HG03342 (cell line): ENCODE results near the gene DNPH1.

Source experiments
- ATAC-seq: cut with Tn5 transposase; IDR thresholded peaks from one replicate; pipeline ENCODE4 v1.9.1; 2021; ENCODE audit warnings: mild to moderate bottlenecking, moderate library complexity; ENCODE audit not compliant: unreplicated experiment

Gene DNPH1

DNA sequence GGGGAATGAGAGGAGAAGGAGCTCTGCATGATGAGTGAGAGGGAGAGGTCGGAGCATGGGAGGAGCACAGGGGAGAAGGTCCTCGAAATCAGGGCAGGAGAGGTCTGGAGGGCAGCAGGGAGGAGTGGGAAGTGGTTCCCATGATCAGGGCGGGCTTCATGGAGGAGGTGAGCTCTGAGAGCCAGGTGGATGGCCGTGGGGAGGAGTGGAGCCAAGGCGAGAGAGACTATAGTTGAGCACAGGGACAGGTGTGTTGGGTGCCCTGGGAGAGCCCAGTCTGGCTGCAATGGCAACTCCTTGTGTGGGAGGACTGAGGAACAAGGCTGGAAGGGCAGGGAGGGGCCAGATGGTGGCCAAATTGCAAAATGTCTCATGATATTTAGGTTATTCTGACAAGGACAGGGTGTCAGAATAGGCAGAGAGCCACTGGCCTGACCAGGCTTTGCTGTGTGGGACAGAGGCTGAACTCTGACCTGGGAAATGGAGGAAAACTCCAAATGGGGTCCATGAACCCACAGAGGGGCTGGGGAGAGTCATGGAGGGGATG lies 35.4 kb upstream of the DNPH1 start:
- ATAC-seq, result no peak

DNA sequence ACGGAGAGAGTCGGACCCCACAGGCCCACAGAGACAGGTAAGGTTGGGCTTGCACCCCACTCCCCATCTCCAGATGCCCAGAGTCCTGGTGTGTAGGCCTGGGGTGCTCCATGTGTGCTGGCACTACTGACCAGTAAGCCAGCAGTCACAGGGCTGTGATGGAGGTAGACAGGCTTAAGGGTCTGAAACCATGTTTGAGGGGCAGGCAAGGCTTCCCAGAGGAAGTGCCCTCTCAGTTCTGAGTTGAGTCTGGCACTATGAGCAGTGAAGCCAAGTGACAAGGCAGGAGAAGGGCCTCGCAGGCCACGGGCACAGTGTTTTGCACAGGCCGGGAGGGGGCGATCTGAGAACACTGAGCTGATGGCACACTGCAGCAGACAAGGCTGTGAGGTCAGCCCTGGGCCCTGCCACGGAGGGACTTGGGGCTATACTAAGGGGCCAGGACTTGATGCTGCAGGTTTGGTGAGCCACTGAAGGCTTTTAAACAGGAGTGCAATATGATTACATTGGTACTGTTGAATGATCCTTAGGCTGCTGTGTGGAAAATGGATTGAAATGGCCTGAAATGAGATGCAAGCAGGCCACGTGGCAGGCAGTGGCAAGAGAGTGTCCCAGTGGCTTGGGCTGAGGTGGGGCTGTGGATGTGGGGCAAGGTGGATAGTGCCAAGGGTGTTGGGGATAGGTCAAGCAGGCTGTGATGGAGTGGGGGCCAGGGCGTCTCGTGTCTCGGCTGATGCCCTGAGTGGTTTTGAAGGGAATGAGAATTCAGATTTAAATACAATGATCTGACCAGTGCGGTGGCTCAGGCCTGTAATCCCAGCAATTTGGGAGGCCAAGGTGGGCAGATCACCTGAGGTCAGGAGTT lies 34.3 kb upstream of the DNPH1 start:
- ATAC-seq, result peak; percentile 79

DNA sequence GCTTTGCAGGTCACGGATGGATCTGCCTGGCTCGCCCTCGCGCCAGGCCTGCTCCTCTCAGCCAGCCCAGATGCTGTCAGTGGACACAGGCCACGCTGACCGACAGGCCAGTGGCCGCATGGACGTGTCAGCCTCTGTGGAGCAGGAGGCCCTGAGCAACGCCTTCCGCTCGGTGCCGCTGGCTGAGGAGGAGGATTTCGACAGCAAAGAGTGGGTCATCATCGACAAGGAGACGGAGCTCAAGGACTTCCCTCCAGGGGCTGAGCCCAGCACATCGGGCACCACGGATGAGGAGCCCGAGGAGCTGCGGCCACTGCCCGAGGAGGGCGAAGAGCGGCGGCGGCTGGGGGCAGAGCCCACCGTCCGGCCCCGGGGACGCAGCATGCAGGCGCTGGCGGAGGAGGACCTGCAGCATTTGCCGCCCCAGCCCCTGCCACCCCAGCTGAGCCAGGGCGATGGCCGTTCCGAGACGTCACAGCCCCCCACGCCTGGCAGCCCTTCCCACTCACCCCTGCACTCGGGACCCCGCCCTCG lies 33.6 kb upstream of the DNPH1 start:
- ATAC-seq, result no peak

DNA sequence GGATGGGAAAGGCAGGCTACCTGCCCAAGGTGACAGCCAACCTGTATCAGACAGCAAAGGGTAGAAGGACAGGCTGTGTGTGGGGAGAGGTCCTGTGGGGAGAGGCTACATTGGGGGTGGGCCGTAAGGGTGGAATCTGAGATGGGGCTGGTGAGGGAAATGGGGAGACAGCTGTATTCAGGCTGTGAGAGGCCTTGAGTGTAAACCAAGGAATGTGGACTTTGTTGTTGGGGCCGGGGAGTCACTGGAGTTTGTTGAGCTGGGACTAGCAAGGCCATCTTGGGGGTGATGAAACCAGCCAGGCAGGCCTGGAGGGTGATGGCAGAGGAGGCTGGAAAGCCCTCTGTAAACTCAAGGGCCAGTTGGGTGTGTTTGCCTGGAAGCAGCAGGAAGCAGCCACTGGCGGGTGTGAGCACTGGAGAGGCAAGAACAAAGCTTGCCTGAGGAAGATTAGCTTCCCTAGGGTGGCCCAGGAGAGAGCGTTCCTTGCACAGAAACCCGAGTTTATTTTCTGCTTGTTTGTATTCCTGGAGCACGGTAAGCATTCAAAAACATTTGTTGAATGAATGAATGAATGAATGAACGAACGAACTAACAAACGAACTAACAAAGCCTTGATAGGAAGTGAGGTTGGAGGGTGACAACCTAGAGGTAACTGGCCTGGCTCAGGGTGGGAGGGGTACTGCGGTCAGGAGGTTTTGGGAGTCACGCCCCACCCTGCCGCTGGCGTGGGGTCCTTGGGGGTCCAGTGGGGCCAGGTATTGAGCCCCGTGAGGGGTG lies 32.9 kb upstream of the DNPH1 start:
- no peak for ATAC-seq

DNA sequence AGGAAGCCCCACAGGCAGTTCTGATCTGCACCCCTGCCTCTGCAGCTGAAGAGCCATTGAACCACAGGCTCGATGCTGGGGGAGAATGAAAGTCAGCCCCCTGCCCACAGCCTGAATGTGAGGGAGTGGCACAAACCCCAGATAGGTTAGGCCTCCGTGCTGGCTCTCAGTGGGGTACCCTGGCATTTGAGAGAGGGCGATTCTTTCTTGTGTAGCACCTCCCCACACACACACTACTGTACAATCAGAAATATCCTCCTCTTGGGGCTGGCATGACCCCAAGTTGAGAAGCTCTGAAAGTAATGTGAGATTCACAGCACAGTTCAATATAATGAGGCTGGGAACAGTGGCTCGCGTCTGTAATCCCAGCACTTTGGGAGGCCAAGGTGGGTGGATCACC lies 31.9 kb upstream of the DNPH1 start:
- ATAC-seq, result no peak

DNA sequence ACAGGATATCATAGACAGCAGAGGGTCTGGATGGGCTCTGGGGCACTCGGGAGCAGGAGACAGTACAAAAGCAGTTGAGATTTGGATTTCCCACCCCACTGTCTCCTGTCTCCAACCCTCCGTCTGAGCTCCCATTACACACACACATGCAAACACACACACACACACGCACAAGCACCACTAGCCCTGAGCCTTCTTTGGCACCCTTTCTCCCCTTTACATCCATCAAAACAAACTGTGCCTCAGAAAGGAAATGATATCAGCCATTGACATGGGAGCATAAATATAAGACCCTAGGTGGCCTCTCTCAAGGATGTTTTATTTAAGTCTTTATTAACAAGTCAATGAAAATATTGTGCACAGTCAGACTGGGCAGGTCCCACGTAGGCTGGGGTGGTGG lies 31.5 kb upstream of the DNPH1 start:
- no peak for ATAC-seq

DNA sequence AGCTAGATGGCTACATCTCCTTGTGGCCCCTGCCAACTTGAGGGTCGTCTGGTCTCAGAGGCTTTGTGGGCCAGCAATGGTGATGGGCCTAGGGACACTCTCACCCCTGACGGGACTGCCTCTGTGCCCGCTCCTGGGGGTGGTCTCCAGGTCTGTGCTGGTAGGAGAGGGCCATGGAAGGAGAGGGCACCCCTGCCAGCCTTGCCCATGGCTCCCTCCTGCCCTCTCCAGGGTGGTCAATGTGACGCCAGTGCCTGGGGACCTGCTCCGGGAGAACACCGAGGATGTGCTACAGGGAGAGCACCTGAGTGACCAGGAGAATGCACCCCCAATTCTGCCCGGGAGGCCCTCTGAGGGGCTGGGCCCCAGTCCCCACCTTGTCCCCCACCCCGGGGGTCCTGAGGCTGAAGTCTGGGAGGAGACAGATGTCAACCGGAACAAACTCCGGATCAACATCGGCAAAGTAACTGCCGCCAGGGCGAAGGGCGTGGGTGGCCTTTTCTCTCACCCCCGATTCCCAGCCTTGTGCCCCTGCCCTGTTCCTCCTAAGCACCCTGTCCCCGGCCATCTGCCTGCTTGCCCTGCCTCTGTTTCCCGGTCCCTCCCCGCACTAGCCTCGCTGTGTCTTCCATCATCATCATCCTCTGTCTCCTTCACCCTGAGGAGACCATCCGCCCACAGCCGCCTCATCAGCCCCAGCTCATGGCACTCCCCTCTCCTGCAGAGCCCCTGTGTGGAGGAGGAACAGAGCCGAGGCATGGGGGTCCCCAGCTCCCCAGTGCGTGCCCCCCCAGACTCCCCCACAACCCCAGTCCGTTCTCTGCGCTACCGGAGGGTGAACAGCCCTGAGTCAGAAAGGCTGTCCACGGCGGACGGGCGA lies 29.8 kb upstream of the DNPH1 start:
- ATAC-seq, result no peak

DNA sequence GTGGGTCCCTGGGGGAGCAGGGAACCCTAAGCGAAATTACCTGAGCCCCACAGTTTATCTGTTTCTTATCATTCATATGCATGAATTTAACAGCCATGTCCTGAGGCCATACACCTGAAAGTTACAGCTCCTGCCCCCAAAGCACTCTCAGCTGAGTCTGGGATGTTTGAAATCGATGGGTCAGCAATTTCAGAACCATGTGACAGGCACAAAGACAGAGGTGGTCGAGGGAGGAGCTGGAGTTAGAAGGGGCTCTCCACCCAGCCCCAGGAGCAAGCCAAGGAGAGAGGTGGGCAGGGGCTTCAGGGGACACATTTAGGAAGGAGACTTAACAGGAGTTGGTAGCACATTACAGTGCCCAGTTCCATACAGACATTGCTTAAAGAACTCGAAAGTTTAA lies 28.9 kb upstream of the DNPH1 start:
- no peak for ATAC-seq

DNA sequence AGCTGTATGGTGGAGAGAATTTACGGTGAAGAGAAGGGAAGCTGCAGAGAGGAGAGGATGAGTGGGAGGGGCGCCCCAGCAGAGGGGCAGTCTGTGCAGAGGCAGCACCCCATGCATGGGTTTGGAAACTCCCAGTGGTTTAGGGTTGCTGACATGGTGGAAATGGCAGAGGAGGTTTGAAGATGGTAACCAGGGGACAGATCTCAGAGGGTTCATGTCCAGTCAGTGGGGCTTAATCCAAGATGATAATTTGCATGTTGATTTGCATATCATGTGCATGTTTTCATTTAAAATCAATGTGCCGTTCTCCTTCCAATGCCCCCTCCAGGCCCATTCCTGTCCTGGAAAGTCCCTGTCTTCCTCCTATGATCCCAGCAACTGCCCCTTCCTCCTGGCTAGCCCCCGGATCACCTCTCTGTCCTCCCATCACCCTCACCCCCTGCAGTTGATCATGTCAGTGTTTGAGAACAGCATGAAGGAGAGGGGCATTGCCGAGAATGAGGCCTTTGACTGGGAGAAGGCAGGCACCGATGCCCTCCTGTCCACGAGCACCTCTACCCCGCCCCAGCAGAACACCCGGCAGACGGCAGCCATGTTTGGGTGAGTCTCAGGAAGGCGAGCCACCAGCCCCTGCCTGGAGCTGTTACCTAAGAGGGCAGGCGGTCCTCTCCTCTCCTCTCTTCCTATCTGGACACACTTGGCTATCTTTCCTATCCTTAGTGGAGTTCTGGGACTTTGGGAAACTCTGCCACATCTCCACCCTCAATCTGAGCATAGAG lies 28.3 kb upstream of the DNPH1 start:
- no peak for ATAC-seq

DNA sequence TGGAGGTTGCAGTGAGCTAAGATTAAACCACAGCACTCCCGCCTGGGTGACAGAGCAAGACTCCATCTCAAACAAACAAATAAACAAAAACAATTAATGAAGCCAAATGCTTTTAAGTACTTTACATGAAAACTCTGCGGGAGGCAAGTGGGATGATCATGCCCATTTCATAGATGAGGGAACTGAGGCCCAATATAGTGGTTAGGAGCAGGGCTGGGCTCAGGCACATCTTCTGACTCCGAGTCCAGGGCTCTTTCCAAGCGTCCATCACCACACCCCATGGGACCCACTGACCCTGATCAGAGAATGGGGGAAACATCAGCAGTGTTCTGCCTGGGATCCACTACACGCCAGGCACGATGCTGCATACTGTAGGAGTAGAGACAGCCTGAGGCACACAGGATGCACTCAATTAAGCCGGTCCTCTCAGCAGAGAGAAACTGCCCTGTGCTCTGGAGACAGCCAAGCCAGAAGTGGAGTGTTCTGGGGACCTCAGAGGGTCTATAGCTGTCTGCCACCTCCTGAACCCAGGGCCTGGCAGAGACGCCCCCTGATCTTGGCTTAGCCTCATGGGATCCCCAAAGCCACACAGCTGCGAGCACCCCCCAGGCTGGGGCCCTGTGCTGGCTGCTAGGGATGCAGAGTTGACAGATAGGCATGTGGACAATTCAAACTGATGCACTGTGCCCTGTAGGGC lies 27.5 kb upstream of the DNPH1 start:
- no peak for ATAC-seq

DNA sequence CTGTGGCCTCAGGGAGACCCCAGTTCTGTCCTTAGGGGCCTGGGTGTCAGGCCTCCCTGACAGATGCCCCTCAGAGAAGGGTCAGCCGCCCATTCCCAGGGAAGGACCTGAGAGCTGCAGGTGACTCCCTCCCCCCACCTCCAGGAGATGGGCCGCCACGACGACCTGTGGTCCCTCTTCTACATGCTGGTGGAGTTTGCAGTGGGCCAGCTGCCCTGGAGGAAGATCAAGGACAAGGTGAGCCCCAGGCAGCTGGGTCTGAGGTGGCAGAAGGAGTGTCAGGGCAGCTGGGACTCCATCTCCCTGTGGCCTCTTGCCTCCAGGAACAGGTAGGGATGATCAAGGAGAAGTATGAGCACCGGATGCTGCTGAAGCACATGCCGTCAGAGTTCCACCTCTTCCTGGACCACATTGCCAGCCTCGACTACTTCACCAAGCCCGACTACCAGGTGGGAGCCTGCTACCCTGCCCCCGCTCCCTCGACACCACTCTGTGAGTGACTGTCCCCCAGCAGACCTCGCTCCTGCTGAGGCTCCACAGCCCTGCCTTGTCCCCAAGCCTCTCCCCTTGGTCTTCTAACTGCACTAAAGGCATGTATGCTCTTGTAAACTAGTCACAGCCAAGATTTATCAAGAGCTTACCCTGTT lies 26.2 kb upstream of the DNPH1 start:
- ATAC-seq, result no peak

DNA sequence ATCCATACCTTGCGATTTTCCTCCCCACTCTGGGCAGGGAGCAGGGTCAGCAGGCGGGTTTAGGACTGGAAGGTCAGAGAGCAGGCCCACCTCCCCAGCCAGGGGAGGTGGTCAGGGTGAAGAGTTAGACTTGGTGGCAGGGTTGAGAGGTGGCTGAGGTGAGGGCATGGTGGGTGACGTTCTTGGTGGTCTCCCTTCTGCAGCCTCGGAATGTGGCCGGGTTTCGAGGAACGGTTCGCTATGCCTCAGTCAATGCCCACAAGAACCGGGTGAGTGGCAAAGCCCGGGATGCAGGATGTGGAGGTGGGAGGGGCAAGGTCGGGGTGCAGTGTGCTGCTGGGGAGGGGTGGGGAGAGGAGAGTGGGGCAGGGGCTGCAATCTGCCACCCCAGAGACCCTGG lies 25.6 kb upstream of the DNPH1 start:
- no peak for ATAC-seq

DNA sequence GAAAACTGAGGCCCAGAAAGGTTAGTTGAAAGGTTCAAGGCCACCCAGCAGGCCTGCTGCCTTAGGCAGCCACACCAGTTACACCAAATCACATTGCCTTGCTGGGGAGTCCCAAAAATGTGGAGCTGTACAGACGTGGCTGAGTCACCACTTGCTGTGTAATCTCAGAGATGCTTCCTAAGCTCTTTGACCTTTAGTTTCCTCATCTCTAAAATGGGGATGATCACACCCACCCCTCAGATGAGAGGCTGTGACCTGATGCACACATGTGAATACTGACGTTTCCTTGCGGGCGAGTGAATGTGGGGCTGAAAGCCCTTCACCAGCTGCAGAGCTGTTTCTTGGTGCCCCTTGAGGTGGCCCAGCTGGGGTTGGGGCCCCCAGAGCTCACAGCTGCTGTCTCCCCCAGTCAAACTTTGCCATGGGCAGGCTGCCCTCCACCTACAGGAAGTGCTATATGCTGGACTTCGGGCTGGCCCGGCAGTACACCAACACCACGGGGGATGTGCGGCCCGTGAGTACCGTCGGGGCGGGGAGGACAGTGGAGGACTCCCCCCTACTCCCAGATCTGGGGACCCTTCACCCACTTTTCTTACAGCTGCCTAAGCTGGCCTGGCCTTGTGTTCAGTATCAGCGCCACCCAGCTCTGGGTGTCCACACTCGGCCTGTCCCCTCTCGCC lies 25.0 kb upstream of the DNPH1 start:
- no peak for ATAC-seq

DNA sequence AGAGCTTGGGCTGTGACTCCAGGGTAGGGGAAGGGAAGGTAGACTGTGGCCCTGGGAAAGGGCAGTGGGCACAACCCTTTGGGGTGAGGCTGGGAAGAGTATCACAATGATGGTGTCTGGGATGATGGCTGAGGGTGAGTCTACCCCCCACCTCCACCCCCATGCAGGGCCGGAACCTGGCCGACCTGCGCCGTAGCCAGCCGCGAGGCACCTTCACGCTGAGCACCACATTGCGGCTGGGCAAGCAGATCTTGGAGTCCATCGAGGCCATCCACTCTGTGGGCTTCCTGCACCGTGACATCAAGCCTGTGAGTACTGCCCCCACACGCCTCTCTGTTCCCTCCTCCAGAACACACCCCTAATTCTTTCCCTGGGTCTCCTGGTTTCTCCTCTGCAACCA lies 24.1 kb upstream of the DNPH1 start:
- no peak for ATAC-seq

DNA sequence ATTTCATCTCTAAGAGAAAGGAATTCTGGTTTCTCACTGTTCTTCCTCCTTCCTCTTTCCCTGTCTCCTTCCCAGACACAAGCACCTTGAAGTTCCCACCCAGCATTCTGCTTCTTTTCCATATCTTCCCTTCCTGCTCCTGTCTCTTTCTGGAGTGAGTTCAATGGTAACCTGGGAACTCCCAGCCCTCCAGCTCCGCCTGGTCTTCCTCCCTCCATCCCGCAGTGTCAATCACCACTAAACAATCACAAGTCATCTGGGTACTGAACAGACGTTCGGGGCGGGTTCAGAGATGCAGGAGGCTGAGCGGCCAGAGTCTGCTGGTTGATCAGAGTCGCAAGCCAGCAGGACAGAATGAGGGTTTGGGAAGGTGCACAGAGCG lies 21.7 kb upstream of the DNPH1 start:
- no peak for ATAC-seq

DNA sequence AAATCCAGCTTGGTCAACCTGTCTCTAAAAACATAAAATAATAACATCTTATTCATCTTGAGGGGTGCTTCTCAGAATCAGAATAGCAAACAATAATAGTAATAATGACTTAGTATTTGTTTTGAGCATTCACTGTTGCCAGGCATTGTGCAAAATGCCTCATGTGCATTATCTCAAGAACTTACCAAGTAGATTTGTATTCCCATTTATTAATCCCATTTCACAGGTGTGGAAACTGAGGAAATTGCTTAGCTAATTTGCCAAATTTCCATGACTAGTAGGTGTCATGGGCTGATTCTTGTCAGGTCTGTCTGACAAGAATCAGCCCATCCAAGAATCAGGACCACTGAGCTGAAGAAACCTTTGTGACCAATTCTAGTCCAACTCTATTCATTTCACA lies 19.5 kb upstream of the DNPH1 start:
- ATAC-seq, result no peak

DNA sequence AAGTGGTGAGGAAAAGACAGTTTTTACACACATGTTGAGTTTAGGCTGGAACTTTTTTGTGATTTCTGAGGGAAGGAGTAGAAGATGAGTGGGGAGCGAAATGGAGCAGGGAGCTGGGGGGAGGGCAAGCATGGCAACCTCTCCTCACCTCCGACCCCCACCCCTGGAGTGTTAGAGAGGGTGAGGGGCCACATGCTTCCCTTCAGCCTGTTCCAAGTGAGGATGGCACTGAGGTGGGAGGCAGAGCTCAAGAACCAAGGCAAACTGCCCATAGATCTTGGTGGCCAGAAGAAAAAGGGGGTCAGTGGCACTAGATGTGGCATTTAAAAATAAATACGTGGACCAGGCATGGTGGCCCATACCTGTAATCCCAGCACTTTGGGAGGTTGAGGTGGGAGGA lies 18.8 kb upstream of the DNPH1 start:
- no peak for ATAC-seq
